AG08396 (cell line): ENCODE results near the gene DNAH9.
"Not testable (repeated sequence)": the region's sequence is repeated elsewhere in the genome, so short reads cannot be mapped to it uniquely, and the experiment has no call there.

Experiments used
- DNase-seq: peaks from one replicate; pipeline ENCODE4 v3.0.0; 2012; ENCODE audit warnings: low spot score, mixed read lengths

The DNAH9 gene

DNA sequence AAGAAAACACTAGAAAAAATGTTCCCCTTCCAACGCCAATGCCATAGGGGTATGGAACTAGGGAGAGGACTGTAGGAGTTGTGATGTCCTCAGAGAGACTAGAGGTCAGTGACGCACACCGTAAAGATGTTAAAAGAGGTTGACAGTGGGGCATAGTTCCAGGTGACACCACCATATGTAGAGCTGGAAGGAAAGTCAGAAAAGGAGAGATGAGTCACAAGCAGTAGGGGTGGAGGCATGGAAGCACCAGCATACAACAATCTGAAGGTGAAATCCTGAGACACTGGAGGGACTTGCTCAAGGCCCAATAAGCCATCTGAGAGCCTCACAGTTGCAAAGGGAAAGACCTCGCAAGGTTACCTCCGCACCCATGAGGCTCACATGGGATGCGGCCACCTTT is 323.0 kb downstream of the DNAH9 start:
- DNase-seq = no peak

DNA sequence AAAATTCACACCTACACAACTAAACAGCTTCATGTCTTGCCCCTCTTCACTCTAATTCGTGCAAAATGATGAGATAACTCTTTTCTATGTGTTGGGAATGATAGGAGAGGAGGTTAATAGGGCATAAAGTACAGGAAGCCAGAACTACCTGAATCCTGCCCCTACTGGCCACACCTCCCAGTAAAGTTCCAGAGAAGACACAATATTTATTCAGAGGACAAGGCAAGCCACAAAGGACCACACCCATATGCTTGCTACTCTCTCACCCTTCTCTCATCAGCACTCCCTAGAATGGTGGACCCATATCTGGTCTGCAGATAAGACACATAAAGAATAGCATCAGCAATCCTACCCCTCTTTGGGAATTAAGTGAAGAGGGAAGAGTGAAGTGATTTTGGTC is 324.4 kb downstream of the DNAH9 start:
- no peak for DNase-seq

DNA sequence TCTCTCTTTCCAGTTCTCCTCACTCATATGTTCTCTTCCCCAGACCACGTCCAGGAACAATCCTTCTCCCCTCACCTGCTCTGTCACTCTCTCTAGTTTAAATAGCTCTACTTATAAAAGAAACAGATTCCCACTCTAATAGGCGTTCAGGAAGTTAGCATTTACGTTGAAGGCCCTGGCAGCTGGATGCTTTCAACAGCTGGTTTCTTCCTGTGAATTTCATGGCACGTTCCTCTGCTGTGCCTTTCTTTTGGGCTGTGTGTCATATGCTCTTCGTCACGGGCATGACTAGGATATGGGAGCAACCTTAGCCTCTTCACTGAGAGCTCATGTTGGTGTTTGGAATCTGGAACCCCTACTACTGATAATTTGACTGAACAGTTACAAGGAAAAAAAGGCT is 325.8 kb downstream of the DNAH9 start:
- DNase-seq = no peak

DNA sequence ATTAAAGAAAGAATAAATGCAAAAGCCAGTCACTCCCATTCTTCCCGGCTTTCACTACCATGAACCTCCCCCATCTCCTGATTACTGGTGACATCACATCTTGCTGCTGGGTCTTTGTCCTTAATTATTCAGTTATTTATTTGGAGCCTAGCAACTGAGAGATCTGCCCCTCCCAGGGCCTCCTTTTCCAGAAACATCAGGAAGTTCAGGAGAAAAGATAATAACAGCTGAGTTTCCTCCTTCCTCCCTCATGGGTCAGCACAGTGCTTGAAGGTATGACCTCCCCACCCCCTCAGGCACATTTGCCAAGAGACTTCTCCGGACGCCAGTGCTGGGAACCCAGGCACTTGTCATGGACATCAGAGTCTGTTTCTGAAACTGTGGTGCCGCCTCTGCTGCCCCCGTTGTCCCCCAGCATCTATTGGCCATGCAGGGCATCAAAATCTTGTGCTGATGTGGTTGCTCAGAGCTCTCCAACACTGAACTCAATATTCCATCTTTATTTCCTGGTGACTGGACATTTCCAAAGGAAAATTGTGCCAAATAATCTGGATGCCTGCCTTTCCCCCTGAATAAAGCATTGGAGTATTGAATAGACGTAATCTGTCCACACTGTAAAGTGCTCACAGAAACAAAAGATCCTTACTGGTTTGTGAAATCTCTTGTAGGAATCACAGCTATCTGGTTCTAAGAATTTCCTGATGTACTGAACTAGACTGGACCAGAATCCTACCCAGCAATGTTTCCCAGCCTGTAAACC is 327.2 kb downstream of the DNAH9 start:
- DNase-seq = no peak

DNA sequence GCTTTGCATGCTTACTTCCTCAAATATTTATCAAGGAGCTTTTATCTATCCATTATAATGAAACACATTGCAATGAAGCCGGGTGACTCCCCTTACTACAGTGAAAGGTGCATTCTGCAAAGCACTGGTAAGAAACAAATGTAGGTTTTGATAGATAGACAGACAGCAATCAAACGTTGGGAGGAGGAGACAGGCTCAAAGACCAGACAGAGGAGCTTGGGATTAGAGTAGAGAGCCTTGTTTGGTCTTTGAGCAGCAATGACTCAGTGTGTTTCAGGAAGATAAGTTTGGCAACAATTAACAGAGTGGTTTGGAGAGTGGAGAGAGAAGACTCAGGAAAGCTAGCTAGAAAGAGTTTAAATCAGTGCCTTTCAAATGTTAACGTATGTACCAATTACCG is 330.2 kb downstream of the DNAH9 start:
- DNase-seq = no peak

DNA sequence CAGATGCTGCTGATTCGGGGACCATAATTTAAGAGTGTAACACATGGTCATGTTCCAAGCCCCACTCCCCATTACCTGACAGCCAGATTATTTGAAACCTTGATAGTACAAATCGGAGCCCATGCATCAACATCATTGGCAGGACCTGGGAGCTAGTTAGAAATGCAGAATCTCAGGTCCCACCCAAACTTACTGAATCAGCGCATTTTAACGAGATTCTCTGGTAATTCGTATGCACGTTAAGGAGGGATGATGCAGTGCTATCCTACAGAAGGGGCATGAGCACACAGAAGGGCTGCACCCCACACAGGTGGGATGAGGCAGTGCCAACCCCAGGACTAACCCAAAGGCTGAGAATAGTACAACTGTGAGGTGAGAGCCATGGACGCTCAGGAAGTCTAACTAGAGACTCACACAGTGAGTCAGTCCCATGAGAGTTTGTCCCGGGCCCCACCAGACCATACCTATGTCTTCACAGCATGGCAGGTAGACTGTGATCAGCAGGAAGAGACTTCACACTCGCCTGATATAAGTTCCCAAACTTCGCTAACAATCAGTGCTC is 334.1 kb downstream of the DNAH9 start:
- no peak for DNase-seq

DNA sequence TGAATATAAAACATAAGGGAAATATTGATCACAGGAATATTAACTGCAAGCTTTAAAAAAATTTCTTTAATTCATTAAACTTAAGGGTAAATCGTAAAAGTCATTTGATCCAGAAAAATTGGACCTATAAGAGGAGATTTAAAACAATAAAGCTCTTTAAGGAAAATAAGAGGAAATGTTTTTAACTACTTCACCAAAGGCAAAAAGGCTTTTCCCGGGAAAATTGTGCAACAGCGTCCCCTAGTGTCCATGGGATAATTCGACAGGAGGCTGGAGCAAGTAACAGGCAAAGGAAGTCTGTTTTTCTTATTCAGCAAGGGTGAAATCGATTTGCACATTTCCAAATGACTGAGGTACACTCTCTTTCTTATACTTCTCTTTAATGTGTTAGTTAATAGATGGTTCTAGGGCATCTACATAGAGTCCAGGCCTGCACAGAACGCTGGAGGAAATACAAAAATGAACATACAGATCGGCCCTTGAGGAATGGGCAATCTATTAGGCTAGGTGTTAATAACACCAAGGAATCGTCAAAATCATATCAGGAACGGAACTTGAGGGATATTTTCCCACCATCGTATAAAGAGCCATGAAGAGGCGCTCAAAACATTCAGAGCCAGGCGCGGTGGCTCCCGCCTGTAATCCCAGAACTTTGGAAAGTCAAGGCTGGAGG is 337.6 kb downstream of the DNAH9 start:
- peak; percentile 9 for DNase-seq

DNA sequence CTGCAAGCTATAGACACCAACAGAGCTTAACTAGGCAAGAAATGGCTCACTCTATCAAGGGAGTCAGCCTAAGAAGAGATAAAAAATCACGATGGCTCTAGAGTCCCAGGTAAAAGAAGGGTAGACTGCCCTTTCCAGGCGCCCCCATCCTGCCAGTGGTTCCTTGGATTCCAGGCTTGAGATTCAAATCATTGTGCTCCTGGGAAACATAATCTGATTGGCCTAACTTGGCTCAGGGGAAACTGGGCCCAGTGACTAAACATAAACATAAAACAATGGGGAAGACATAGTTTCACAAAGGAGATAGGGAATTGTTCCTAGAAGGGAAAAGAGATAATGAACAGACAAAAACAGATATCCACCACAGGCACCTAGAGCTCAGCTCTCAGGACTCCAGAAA is 342.6 kb downstream of the DNAH9 start:
- DNase-seq = no peak

DNA sequence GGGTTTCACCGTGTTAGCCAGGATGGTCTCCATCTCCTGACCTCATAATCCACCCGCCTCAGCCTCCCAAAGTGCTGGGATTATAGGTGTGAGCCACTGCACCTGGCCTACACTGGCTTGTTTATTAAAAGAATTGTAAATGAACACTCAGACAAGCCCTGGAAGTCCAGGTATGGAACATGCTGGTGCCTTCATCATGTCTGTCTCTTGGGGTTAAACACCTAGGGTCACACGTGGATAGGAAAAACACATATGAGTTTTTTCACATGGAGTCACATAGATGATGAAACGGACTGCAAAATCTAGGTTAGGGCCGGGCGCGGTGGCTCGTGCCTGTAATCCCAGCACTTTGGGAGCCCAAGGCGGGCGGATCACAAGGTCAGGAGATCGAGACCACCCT is 344.8 kb downstream of the DNAH9 start:
- DNase-seq = not testable (repeated sequence)

DNA sequence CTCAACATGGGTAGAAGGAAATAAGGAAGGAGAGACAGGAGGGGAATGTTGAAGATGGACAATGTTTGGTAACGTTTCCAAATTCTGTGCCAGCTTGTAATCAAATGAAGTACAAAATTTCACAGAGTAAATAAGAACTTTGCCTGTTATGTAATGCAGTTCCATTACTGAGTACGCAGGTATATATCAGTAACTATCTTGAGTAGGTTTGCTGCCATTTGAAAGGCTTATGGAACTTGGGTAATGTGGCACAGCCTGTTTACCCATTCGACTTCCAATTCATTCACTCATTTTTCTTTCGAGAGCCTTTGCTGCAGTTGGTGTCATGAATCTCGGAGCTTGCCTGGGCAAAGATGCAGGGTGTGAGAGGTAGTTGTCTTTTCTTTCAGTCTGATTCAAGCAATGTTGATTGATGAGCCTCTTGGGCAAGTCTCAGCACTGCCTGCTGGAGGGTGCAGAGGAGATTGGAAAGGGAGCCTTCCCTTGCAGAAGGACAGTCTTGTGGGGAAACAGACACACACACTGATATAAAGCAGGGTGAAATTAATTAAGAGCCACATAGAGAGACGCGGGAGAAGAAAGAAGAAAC is 345.6 kb downstream of the DNAH9 start:
- DNase-seq = no peak

DNA sequence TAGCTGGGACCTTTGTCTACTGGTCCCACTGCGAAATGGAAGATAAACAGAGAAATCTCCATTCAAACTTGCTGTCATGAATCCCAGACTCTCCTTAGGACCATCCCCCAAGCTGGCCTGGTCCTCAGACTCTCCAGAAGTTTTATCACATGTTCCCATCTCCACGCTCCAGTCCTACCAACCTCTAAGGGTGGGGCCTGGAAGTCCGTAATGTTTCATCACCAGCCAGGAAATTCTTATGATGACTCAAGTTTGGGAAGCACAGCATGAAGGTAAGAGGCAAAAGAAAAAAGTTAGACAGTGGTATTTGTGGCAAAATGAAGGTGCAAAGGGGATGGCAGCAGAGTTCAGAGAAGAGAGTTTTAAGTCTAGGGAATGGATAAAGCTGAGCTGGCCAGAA is 346.3 kb downstream of the DNAH9 start:
- DNase-seq = no peak

DNA sequence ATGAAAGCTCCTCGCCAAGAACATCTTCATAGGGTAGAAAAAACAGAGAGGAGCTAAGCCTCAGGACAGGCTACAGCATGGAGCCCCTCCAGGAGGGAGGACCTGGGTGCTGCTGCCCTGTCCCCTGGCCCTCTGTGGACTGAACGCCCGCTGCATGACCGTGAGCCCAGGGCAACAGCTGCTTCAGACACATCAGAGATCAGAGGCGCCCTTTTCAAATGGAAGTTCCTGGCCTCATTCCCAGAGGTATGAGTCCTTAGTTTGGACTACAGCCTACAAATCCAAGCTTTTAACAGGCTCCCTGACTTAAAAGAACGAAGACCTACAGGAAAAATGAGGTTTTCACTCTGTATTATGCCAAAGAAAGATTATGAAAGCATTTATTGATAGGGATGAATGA is 350.5 kb downstream of the DNAH9 start:
- peak; percentile 65 for DNase-seq

DNA sequence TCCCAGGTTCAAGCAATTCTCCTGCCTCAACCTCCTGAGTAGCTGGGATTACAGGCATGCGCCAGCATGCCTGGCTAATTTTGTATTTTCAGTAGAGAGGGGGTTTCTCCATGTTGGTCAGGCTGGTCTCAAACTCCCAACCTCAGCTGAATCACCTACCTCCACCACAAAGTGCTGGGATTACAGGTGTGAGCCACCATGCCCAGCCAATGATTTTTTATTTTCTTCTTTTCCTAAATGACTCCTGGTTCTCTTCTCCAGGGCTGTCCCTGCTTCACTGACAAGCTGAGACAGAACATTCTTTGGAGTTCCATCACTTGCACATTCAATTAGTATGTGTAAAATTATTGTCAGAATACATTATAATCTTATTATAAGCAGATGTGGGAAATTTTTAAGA is 351.3 kb downstream of the DNAH9 start:
- not testable (repeated sequence) for DNase-seq

DNA sequence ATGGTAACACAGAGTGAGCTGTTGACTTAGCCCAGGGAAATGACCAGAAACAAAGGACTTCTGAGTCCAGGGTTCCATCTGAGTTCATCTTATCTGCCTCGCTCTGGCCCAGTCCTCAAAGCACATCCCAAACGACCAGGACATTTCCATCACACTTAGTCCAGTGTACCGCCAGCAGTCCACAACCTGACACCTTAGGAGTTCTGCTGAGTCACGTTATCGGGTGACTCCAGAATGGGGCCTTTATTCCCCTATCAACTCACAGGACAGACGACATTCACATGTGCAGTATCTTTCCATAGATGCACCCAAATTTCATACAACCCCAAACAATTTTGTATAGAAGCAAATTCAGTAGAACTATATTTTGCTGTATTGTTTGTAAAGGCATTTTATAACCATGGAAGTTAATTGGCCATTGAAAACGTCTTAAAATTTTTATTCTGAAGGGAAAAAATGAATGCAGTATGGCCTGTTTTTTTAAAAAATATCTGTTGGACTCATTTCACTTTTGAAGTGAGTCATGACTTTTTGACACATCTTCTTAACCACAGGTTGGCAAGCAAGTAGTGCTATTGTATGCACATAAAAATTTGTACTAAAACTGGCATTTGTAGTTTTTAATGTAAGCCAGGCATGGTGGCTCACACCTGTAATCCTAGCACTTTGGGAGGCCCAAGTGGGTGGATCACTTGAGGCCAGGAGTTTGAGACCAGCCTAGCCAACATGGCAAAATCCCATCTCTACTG is 352.7 kb downstream of the DNAH9 start:
- DNase-seq = no peak

DNA sequence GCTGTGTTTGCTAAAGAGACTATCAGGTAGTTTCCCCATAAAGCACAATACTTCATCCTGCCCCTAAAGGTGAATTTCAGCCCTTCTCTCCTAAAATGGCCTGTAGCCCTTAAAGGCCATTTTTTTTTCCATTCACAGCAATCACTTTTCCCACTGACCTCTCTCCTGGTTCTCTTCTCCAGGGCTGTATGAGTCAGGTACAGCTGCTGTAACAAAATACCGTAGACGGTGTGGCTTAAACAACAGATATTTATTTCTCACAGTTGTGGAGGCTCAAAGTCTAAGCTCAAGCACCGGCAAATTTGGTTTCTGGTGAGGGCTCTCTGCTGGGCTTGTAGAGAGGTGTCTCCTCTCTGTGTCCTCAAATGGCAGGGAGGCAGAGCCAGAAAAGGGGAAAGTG is 354.3 kb downstream of the DNAH9 start:
- no peak for DNase-seq

DNA sequence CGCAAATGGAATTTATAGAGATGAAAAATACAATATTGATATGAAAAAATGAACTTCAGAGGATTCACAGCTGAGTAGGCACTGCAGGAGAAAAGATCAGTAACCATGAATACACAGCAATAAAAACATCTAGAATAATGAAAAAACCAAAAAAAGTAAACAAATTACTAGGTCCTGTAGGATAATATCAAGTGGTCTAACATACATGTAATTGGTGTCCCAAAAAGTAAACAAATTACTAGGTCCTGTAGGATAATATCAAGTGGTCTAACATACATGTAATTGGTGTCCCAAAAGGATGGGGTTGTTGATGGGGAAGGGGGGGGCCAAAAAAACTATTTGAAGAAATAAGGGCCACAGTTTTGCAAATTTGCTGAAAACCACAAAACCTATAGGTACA is 355.7 kb downstream of the DNAH9 start:
- no peak for DNase-seq

DNA sequence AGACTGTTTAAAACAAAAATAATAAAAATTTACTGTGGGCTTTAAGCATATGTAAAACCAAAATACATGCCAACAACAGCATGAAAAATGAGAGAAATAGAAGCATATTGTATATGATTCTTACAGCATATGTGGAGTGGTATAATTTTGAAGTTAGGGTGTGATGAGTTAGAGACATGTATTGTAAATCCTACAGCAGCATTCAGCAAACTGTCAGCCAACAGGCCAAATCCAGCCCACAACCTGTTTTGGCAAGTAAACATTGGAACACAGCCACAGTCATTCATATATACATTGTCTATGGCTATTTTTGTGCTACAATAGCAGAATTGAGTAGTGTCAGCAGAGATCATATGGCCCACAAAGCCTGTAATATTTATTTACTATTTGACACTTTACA is 356.7 kb downstream of the DNAH9 start:
- no peak for DNase-seq

DNA sequence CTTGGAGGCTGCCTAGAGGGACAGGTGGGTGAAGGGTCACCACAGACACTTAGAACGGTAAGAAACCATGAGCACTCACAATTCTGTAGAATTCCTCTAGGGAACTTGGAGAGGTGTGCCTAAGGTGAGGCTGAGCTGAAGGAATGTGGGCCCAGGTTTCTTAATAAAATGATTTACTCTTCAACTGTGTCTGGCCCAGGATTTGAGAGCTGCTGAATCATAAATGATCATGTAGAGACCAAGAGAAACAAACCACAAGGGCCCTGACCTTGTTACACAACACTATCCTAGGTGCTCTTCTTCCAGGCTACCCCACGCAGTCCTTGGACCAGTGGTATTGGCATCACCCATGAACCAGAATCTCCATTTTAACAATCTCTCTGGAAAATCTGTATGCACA is 371.3 kb downstream of the DNAH9 start:
- DNase-seq = no peak

DNA sequence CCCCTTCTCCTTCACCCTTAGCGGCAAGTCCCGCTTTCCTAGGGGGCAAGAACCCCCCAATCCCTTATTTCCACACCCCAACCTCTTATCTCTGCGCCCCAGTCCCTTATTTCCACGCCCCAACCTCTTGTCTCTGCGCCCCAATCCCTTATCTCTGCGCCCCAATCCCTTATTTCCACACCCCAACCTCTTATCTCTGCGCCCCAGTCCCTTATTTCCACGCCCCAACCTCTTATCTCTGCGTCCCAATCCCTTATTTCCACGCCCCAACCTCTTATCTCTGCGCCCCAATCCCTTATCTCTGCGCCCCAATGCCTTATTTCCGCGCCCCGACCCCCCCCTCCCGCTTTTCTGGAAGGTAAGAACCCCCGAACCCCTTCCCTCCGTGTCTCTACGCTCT is 374.5 kb downstream of the DNAH9 start:
- not testable (repeated sequence) for DNase-seq

DNA sequence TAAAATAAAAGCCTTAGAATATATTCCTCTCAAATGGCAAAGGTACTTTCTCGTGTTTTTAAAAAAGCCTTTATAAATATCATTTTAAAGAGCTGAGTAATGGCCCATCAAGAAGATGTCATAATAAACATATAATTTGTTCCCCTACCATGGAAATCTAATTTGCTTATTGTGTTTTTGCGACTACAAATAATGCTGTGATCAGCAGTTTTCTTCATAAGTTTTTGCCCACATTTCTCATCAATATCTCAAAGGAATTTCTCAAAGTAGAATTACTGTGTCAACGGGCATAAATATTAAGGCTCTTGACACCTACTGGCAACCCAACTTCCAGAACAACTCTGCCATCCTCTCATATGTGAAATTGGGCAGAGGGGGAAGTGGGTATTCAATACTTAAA is 381.5 kb downstream of the DNAH9 start:
- no peak for DNase-seq

DNA sequence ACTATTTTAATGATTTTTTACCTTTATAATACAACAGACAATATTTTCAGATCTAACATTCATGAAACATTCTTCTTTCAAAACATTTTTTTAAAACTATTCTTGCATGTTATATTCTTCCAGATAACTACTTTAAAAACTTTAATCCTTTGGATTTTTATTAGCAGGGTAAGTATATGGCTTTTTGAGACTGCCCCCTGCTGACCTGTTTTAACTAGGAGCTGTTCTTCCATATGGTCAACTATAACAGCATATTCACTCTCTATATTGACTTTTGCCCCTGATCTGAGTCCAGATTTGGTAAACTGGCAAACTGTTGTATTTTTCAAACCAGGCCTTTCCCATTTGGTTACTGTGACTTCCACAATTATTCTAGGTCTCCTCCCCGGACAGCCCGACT is 382.5 kb downstream of the DNAH9 start:
- no peak for DNase-seq

DNA sequence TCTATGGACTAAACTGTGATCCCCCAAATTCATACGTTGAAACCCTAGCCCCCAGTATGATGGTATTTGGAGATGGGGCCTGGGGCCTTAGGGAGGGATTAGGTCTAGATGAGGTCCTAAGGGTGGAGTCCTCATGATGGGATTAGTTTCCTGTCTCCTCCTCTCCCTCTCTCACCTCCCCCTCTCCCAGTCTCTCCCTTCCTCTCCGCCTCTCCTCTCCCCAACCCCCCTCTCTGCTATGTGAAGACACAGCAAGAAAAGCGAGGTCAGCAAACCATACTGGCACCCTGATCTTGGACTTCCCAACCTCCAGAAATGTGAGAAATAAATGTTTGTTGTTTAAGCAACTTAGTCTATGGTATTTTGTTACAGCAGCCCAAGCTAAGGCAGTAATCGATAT is 383.6 kb downstream of the DNAH9 start:
- DNase-seq = no peak
